Breast epithelium (tissue), 4 donors: ENCODE measurements around the gene AKIP1. TPM values are rescaled to one million over a fixed set of nuclear protein-coding genes. Genes with fewer than 3 reads are reported as not detected.

Source experiments
- DNase-seq, 2 donors: peaks; one replicate each; pipeline ENCODE4 v3.0.0-alpha.2; 2019; ENCODE audit warnings: low spot score in 2 of 2
- H3K27ac ChIP-seq, 2 donors: fragments of 200-600 bp; sonication (generic) in 1 of 2; one replicate each; pipeline ENCODE4 v1.5.1; 2016 to 2019; ENCODE audit warnings: mild to moderate bottlenecking in 1 of 2
- H3K27me3 ChIP-seq, 2 donors: fragments of 200-600 bp; sonication (generic) in 1 of 2; one replicate each; pipeline versions ENCODE4 v1.5.1 to v1.6.0; 2017 to 2019; ENCODE audit warnings: control low read depth in 1 of 2, mild to moderate bottlenecking in 1 of 2
- H3K36me3 ChIP-seq: fragments of 200-600 bp; one replicate; pipeline ENCODE4 v1.5.1; 2019
- H3K4me1 ChIP-seq, 2 donors: fragments of 200-600 bp; sonication (generic); one replicate each; pipeline ENCODE4 v1.5.1; 2016 to 2019; ENCODE audit warnings: control low read depth in 1 of 2
- H3K4me3 ChIP-seq, 3 donors: fragments of 200-600 bp; sonication (generic); 1 replicate in 2 of 3; 2 replicates in 1 of 3; pipeline ENCODE4 v1.5.1; 2016 to 2019; ENCODE audit warnings: mild to moderate bottlenecking in 3 of 3, moderate library complexity in 2 of 3
- H3K9me3 ChIP-seq, 2 donors: fragments of 200-600 bp; sonication (generic) in 1 of 2; one replicate each; pipeline ENCODE4 v1.5.1; 2016 to 2019; ENCODE audit warnings: control low read depth in 1 of 2
- CTCF ChIP-seq, 3 donors: fragments of 450-650 bp; IDR thresholded peaks; one replicate each; pipeline ENCODE4 v1.5.1; 2016 to 2017; ENCODE audit warnings: antibody characterized with exemption in 3 of 3, mild to moderate bottlenecking in 3 of 3, moderate library complexity in 3 of 3
- POLR2A ChIP-seq: fragments of 450-650 bp; IDR thresholded peaks from one replicate; pipeline ENCODE4 v1.6.1; 2016; ENCODE audit warnings: antibody characterized with exemption, mild to moderate bottlenecking, moderate library complexity
- POLR2AphosphoS5 ChIP-seq, 3 donors: sonication (generic); formaldehyde crosslinking; IDR thresholded peaks; one replicate each; pipeline ENCODE4 v1.6.1; 2017; ENCODE audit warnings: antibody characterized with exemption in 3 of 3
- intact Hi-C: fragments of 100-400 bp; cut with DNase I; formaldehyde crosslinking; loops from one replicate; pipeline ENCODE4 v1.15.1; 2023; ENCODE audit warnings: low total_unique reads
- total RNA-seq, 3 donors: library from RNA; depleted of rRNA; stranded (reverse); fragments of >200 nt; gene quantifications; one replicate each; pipeline ENCODE4 v1.1.0, GENCODE V29; 2016

Gene AKIP1
- total RNA-seq, 3 donors from 2014 or later = 19.2 to 29.0 (median 27.5) TPM

GRCh38 chr11:8959546-8960166, 48.7 kb downstream of the AKIP1 start:
- Histone ChIP-seq H3K36me3 (no peaks in the 10 kb centered on the region), H3K27ac (peak overlapping the region; percentile 14 to 21), H3K9me3 (no peaks in the 10 kb centered on the region), H3K27me3 (no peaks in the 10 kb centered on the region), H3K4me1 (peaks cover 4 to 16% of the 10 kb centered on the region in 2 donors), H3K4me3 (peak overlapping the region in 1 of 3 donors; percentile 16)
- no peak for TF ChIP-seq POLR2AphosphoS5 (IDR thresholded peaks at IDR 0.05)
- TF ChIP-seq CTCF (IDR thresholded peaks at IDR 0.05) = peak; percentile 32 to 61 (median 57)
- no peak for TF ChIP-seq POLR2A
- intact Hi-C loops = loop anchor here (10.0 kb wide), 1 partner anchor 285 kb away; no protein-coding TSS in a partner anchor
- no peak for DNase-seq

GRCh38 chr11:8961401-8961800, 50.4 kb downstream of the AKIP1 start:
- Histone ChIP-seq H3K27ac (no peak overlapping the region), H3K9me3 (no peaks in the 10 kb centered on the region), H3K36me3 (no peaks in the 10 kb centered on the region), H3K4me3 (no peak overlapping the region), H3K4me1 (peaks cover 4 to 19% of the 10 kb centered on the region in 2 donors), H3K27me3 (no peaks in the 10 kb centered on the region)
- TF ChIP-seq POLR2AphosphoS5 (IDR thresholded peaks at IDR 0.05) = no peak
- no peak for TF ChIP-seq POLR2A
- TF ChIP-seq CTCF (IDR thresholded peaks at IDR 0.05) = no peak
- no peak for DNase-seq
- intact Hi-C loops = loop anchor here (10.0 kb wide), 1 partner anchor 287 kb away; no protein-coding TSS in a partner anchor

- DNase-seq = no peak
- Histone ChIP-seq H3K4me3 (peak overlapping the region in 2 of 3 donors; percentile 84 to 91), H3K36me3 (no peaks in the 10 kb centered on the region), H3K4me1 (peaks cover 4 to 19% of the 10 kb centered on the region in 2 donors), H3K9me3 (no peaks in the 10 kb centered on the region), H3K27ac (peak overlapping the region; percentile 96 to 97), H3K27me3 (no peaks in the 10 kb centered on the region)
- TF ChIP-seq POLR2AphosphoS5 (IDR thresholded peaks at IDR 0.05) (no peak), POLR2A (no peak), CTCF (IDR thresholded peaks at IDR 0.05) (no peak)
- intact Hi-C loops = loop anchor here (10.0 kb wide), 1 partner anchor 288 kb away; no protein-coding TSS in a partner anchor
Measured at GRCh38 chr11:8962841-8963240, 51.9 kb downstream of the AKIP1 start.

- no peaks in the 10 kb centered on the region for H3K9me3 ChIP-seq
- H3K4me3 ChIP-seq = peak overlapping the region; percentile 84 to 91 (median 91)
- H3K27me3 ChIP-seq = no peaks in the 10 kb centered on the region
- H3K27ac ChIP-seq = peak overlapping the region; percentile 96 to 97
- TF ChIP-seq POLR2AphosphoS5 (IDR thresholded peaks at IDR 0.05) (no peak), CTCF (IDR thresholded peaks at IDR 0.05) (no peak)
- DNase-seq = peak; percentile 84
- intact Hi-C loops = loop anchor here (10.0 kb wide), 1 partner anchor 289 kb away; no protein-coding TSS in a partner anchor
- no peaks in the 10 kb centered on the region for H3K36me3 ChIP-seq
- H3K4me1 ChIP-seq = peaks cover 4 to 19% of the 10 kb centered on the region in 2 donors
Measured at GRCh38 chr11:8963569-8964323, 52.8 kb downstream of the AKIP1 start.
